Suppressor macrophage treated with lipopolysaccharide for 4 hours (primary cell): Measurements from ENCODE around the gene ITGA3.
A peak's percentile ranks its signal among the peaks of the same experiment; 100 is the strongest.

Experiments used
- DNase-seq: peaks from one replicate; pipeline ENCODE4 v3.0.0-alpha.2; 2020

The ITGA3 gene

GRCh38 chr17:50055426-50056216, at the start of gene ITGA3:
ITGA3 (plus strand) TSS chr17:50056110; CDS start chr17:50056440, 330 bp downstream.
- peak; percentile 63 for DNase-seq

GRCh38 chr17:50009282-50009681, 46.6 kb upstream of the ITGA3 start:
- no peak for DNase-seq

DNA sequence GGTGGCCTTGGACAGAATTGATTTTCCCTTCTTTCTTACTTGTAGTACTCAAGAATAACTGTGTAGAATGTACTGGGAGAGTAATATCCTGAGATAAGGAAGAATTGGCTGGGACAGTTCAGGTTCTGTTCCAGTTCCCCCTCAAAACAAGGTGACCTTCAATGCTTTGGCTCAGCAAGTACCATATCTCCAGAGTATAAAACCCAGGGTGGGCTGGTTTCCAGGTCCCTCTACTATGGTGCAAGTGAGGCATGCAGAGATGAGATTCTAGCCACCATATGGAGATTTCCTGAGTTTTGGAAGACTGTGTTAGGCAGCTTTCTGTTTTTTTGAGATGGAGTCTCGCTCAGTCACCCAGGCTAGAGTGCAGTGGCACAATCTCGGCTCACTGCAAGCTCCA, 42.8 kb upstream of the ITGA3 start:
- no peak for DNase-seq

DNA sequence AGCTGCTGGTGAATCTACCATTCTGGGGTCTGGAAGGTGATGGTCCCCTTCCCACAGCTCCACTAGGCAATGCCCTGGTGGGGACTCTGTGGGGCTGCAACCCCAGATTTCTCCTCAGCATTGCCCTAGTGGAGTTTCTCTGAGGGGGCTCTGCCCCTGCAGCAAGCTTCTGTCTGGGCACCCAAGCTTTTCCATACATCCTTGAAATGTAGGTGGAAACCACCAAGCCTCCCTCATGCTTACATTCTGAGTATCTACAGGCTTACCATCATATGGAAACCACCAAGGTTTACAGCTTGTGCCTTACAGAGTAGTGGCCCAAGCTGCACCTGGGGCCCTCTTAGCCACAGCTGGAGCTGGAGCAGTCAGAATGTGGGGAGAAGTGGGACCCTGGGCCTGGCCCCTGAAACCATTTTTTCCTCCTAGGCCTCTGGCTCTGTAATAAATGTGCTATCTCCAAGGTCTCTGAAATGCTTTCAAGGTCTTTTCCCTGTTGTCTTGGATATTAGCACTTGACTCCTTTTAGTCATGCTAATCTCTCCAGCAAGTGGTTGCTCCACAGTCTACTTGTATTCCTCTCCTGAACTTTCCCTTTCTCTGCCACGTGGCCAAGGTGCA, 41.3 kb upstream of the ITGA3 start:
- no peak for DNase-seq

GRCh38 chr17:50015146-50015545, 40.8 kb upstream of the ITGA3 start:
- no peak for DNase-seq

DNA sequence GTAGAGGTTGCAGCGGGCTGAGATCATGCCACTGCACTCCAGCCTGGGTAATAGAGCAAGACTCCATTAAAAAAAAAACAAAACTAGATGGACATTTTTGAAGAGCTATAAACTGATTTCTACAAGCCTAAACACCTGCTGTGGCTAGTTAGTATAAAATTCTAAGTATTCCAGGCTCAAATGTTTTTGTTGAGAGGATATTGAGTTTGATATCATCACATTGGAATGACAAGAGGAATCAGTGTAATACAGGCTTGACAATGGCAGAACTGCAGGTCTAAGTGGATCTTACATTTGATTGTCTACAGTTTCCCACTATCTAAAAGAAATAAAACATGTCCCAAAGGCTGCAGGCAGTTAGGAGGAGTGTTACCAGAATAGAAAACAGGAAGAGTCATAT, 37.0 kb upstream of the ITGA3 start:
- no peak for DNase-seq

DNA sequence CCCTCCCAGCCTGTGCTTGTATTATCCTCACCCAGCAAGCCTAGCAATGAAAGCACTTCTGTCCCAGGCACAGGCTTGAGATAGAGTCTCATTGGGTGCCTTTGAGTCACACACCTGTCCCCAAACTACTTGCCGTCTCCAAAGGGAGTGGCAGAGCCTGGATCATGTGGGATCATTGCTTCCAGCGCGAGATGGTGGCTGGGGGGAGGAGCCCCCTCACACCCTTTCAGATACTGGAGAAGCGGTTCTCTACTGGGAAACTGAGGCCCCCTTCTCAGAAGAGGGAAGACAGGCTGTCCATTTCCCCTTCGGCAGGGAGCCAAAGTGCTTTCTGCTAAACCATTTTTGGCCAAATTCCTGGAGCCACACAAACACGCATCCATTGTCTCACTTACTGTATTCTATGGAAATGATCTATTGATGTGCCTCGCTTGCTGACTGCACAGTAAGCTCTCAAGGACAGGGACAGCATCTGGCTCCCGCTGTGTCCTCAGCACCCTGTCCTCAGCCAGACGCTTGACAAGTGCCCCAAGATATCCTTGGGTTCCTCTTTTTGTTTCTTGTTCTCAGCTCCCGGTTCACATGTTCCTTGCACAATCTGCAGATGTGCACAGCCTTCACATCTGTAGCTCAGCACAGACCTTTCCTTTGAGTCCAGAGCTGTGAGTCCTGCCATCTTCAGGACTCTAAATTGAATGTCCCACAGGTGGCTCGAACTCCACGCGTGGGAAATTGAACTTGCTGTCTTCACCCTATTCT, 34.9 kb upstream of the ITGA3 start:
- peak; percentile 59 for DNase-seq

DNA sequence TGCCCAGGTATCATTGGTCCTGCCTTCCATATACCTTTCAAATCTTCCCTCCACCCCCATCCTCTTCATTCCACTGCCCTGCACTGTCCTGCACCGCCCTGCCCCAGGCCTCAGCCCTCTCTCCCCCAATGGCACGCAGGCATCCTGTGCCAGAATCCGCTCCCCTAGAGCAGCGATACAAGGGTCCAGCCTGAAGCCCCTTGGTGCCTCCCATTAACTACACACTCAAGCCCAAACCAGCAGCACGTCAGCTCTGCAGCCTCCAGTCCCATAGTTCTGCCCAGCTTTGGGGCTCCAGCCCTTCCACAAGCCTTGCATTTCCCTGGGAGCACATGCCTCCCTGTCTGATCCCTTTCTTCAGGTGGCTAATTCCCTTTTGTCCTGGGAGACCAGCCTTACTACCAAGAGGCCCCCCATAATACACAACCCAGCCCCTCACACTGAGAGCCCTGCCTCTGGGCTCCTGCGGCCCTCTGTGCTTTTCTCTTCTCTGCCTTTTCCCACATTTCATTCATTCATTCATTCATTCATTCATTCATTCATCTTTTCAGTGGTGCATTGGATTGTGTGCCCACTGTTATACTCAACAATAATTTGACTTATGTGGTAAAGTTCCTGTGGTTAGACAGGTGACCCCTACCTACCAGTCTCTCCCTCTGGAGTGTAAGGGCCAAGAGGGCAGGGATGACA, 34.1 kb upstream of the ITGA3 start:
- DNase-seq, result no peak

GRCh38 chr17:50022463-50023130, 33.3 kb upstream of the ITGA3 start:
- DNase-seq, result no peak

GRCh38 chr17:50023520-50023919, 32.4 kb upstream of the ITGA3 start:
- DNase-seq, result no peak

- DNase-seq, result no peak
Observed at GRCh38 chr17:50024808-50025207, 31.1 kb upstream of the ITGA3 start.

- DNase-seq, result no peak
Observed at GRCh38 chr17:50026046-50026675, 29.7 kb upstream of the ITGA3 start.

DNA sequence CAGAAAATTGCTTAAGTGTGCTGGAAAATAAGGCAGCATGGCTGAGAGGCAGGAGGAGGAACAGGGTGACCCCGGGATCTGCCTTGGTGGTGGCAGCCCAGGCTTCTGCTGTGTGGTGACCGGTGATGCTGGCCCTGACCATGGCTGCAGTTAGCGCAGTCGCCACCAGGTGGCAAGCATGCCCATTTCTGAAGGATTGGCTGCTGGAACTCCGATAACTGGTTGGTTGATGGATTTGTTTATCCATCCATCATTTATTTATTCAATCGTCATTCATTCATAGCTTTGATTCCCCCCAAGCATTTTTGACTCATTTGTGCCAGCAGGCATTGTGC, 29.1 kb upstream of the ITGA3 start:
- DNase-seq, result peak; percentile 83

DNA sequence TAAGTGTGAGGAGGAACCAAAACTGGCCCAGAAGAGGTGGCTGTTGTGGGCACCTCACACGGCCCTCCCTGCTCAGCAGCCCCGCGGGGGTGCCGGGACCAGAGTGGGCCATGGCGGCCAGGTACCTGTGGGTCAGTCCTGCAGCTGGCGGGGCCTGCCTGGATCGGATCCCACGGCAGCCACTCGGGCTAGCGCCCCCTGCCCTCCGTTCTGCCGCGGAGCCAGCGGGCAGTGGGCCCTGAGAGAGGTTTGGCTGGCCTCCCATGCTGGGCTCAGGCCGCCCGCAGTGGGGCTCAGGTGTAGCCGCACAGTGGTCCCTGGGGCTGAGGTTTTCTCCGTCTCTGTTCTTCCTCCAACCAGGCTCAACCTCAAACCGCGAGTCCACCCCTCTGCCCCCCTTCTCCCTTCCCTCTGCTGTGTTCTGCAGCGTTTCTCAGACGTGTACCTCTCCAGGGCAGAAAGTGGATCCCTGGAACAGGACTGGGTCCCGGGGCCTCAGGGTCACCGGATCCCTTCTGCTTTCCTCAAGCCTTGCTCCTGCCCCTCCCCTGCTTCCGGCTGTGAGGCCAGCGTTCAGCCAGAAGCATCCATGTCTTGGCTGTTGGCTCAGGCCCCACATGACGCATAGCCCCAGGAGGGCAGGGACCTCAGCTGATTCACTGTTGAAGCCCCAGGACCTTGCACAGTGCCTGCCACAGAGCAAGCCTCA, 28.6 kb upstream of the ITGA3 start:
- DNase-seq, result peak; percentile 79

- peak; percentile 40 for DNase-seq
Observed at GRCh38 chr17:50027881-50028735, 27.8 kb upstream of the ITGA3 start.

- no peak for DNase-seq
Observed at GRCh38 chr17:50028736-50029120, 27.2 kb upstream of the ITGA3 start.

DNA sequence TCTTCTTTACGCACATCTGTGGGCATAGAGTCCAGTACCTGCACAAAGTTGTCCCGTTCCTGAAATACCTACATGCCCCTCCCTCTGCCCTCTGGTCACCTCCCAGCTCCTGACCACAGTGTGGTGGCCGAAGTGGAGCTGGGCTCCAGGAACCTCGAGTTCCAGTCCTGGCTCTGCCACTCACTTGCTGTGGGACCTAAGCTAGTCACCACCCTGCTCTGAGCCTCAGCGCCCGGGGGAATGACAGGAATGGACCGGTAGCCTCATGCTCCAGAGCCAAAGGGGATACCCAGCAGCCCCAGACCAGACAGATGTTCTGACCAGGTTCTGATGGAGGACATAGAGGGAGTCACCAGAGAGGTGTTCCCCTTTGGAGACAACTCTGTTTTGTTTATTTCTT, 26.7 kb upstream of the ITGA3 start:
- no peak for DNase-seq

- DNase-seq, result no peak
Observed at GRCh38 chr17:50033316-50033715, 22.6 kb upstream of the ITGA3 start.

- DNase-seq, result no peak
Observed at GRCh38 chr17:50034498-50035364, 21.2 kb upstream of the ITGA3 start.

- no peak for DNase-seq
Observed at GRCh38 chr17:50035421-50035879, 20.5 kb upstream of the ITGA3 start.
